K562 (cell line): Measurements from ENCODE around the gene LCLAT1. TPM values are rescaled to one million over a fixed set of nuclear protein-coding genes. Genes with fewer than 3 reads are reported as not detected.

ENCODE experiments used
- ATAC-seq: fragments of 200-7000 bp; cut with Tn5 transposase; 3 replicates; pipeline ENCODE4 v1.9.1; 2020; ENCODE audit warnings: moderate library complexity
- BruUV-seq: library from RNA; stranded (reverse); fragments of 400-500 nt; replicated peaks from 2 replicates; lab custom pipeline; 2021; lab: Mats Ljungman, UMichigan
- CTCF ChIA-PET: fragments of 300-600 bp; formaldehyde crosslinking; extraction: SDS; loops from one replicate; lab custom pipeline; 2021; ENCODE audit warnings: low intra/inter-chr PET ratio; lab: Yijun Ruan, JAX
- POLR2A ChIA-PET: fragments of 300-600, 350-650 bp; sonication (Branson Sonifier 250); formaldehyde crosslinking; extraction: SDS; loops from one replicate; lab custom pipeline; 2021; ENCODE audit warnings: antibody characterized with exemption, inconsistent platforms; lab: Yijun Ruan, JAX
- DNase-seq, 4 experiments: peaks; one replicate each; pipeline versions ENCODE4 v3.0.0 to v3.0.0-alpha.2; 2011 to 2018; ENCODE audit warnings: low spot score in 3 of 4, mixed read lengths in 3 of 4; ENCODE audit errors: extremely low read depth in 1 of 4
- FAIRE-seq: peaks from 2 replicates; lab custom pipeline; 2011; peaks lifted over from hg19 to GRCh38; lab: Jason Lieb, UNC
- H2AFZ ChIP-seq: 2 replicates; pipeline ENCODE4 v1.6.0; 2011; ENCODE audit warnings: low read depth, low read length, control low read depth, inconsistent platforms
- H3K27ac ChIP-seq: fragments of 200-600 bp; 3 replicates; pipeline ENCODE4 v1.8.0; 2011; ENCODE audit warnings: low read depth, mild to moderate bottlenecking, control low read depth, inconsistent platforms, low read length, moderate library complexity, mixed read lengths; ENCODE audit errors: extremely low read depth
- H3K27me3 ChIP-seq, 2 experiments: fragments of 300-600 bp in 1 of 2; 2 replicates in 1 of 2; 3 replicates in 1 of 2; pipeline versions ENCODE4 v1.6.0 to v1.8.0; 2011; ENCODE audit warnings: inconsistent platforms in 2 of 2, low read length in 2 of 2, mild to moderate bottlenecking in 1 of 2, mixed read lengths in 1 of 2, moderate library complexity in 1 of 2; ENCODE audit not compliant: control insufficient read depth in 2 of 2, insufficient read depth in 2 of 2
- H3K36me3 ChIP-seq: fragments of 300-600 bp; 3 replicates; pipeline ENCODE4 v1.8.0; 2011; ENCODE audit warnings: mild to moderate bottlenecking, low read length, inconsistent platforms; ENCODE audit not compliant: control insufficient read depth, insufficient read depth
- H3K4me1 ChIP-seq, 2 experiments: fragments of 200-600 bp in 1 of 2; replicated peaks in 1 of 2; 2 replicates in 1 of 2; 3 replicates in 1 of 2; pipeline versions ENCODE4 v1.5.1 to v1.8.0; 2011; ENCODE audit warnings: inconsistent platforms in 2 of 2, low read length in 2 of 2, mild to moderate bottlenecking in 1 of 2, mixed read lengths in 1 of 2, moderate library complexity in 1 of 2; ENCODE audit not compliant: control insufficient read depth in 2 of 2, insufficient read depth in 2 of 2
- H3K4me2 ChIP-seq: 2 replicates; pipeline ENCODE4 v1.6.1; 2011; ENCODE audit warnings: low read length, control low read depth, inconsistent platforms, mixed read lengths; ENCODE audit not compliant: insufficient read depth
- H3K4me3 ChIP-seq: fragments of 200-600 bp; sonication (generic), shearing (Covaris generic); 2 replicates; pipeline ENCODE4 v1.5.1; 2016; ENCODE audit warnings: control low read depth, inconsistent platforms
- H3K79me2 ChIP-seq: fragments of 200-600 bp; 3 replicates; pipeline ENCODE4 v1.8.0; 2011; ENCODE audit warnings: low read length, inconsistent platforms; ENCODE audit not compliant: control insufficient read depth, insufficient read depth
- H3K9ac ChIP-seq, 2 experiments: 2 replicates each; pipeline versions ENCODE4 v1.6.0 to v1.6.1; 2011; ENCODE audit warnings: low read depth in 2 of 2, low read length in 2 of 2, control low read depth in 1 of 2, inconsistent platforms in 1 of 2, mild to moderate bottlenecking in 1 of 2, mixed read lengths in 1 of 2; ENCODE audit not compliant: insufficient read depth in 1 of 2
- H3K9me1 ChIP-seq: one replicate; pipeline ENCODE4 v1.6.0; 2011; ENCODE audit warnings: inconsistent platforms, mild to moderate bottlenecking, low read length, moderate library complexity; ENCODE audit not compliant: control insufficient read depth, insufficient read depth
- H3K9me3 ChIP-seq: replicated peaks from 2 replicates; pipeline ENCODE4 v1.5.1; 2011; ENCODE audit warnings: low read depth, low read length, inconsistent platforms; ENCODE audit not compliant: control insufficient read depth, insufficient read depth
- H4K20me1 ChIP-seq: replicated peaks from 2 replicates; pipeline ENCODE4 v1.6.1; 2011; ENCODE audit warnings: low read length, inconsistent platforms, mixed read lengths; ENCODE audit not compliant: control insufficient read depth, insufficient read depth
- BHLHE40 ChIP-seq: IDR thresholded peaks from 2 replicates; pipeline ENCODE4 v1.6.1; 2011; ENCODE audit warnings: low read length, improper control_type of control experiment
- CHD1 ChIP-seq: fragments of 200-600 bp; sonication (generic); IDR thresholded peaks from one replicate; pipeline ENCODE4 v1.6.1; 2012; ENCODE audit warnings: mild to moderate bottlenecking, moderate library complexity, low read length, inconsistent platforms
- COPS2 ChIP-seq: fragments of 450-650 bp; conservative IDR thresholded peaks from 2 replicates; pipeline ENCODE4 v1.6.1; 2016; ENCODE audit warnings: mild to moderate bottlenecking, moderate library complexity
- CREBBP ChIP-seq: IDR thresholded peaks from one replicate; pipeline ENCODE4 v1.6.1; 2012; ENCODE audit warnings: low read depth, mild to moderate bottlenecking, control low read depth, inconsistent platforms, low read length
- FOXM1 ChIP-seq, 2 experiments: fragments of 450-650 bp in 1 of 2; sonication (generic) in 1 of 2; formaldehyde crosslinking in 1 of 2; IDR thresholded peaks; 2 replicates each; pipeline versions ENCODE4 v1.6.1 to v1.9.0; 2017 to 2022; ENCODE audit warnings: low read depth in 2 of 2, mild to moderate bottlenecking in 2 of 2, missing genetic modification reagents in 1 of 2, moderate library complexity in 1 of 2
- LEF1 ChIP-seq: fragments of 450-650 bp; IDR thresholded peaks from 2 replicates; pipeline ENCODE4 v1.6.1; 2016; ENCODE audit warnings: mild to moderate bottlenecking
- MED1 ChIP-seq: sonication (generic); formaldehyde crosslinking; IDR thresholded peaks from 2 replicates; pipeline ENCODE4 v1.8.1; 2023; ENCODE audit warnings: missing genetic modification reagents, borderline replicate concordance
- MTF1 ChIP-seq: fragments of 250-450 bp; sonication (Bioruptor Pico); IDR thresholded peaks from 2 replicates; pipeline ENCODE4 v1.9.0; 2021; ENCODE audit warnings: moderate library complexity, mild to moderate bottlenecking, inconsistent platforms, borderline replicate concordance
- MYNN ChIP-seq, 2 experiments: sonication (generic); formaldehyde crosslinking in 1 of 2; IDR thresholded peaks; 2 replicates each; pipeline versions ENCODE4 v1.5.0 to v1.6.1; 2016 to 2020; ENCODE audit warnings: antibody characterized with exemption in 1 of 2, missing genetic modification reagents in 1 of 2
- NONO ChIP-seq, 2 experiments: fragments of 200-400 bp in 1 of 2; fragments of 450-650 bp in 1 of 2; formaldehyde crosslinking in 1 of 2; IDR thresholded peaks; 2 replicates each; pipeline ENCODE4 v1.6.1; 2017; ENCODE audit warnings: low read depth in 2 of 2, mild to moderate bottlenecking in 2 of 2, moderate library complexity in 2 of 2, low read length in 1 of 2
- PHF21A ChIP-seq: fragments of 450-650 bp; IDR thresholded peaks from 2 replicates; pipeline ENCODE4 v1.6.1; 2017; ENCODE audit warnings: low read depth, borderline replicate concordance
- PURB ChIP-seq: sonication (generic); formaldehyde crosslinking; IDR thresholded peaks from 2 replicates; pipeline ENCODE4 v1.9.0; 2021; ENCODE audit warnings: low read depth, mild to moderate bottlenecking, missing genetic modification reagents
- SIN3B ChIP-seq: fragments of 450-650 bp; IDR thresholded peaks from 2 replicates; pipeline ENCODE4 v1.6.1; 2017; ENCODE audit warnings: low read depth, mild to moderate bottlenecking, moderate library complexity
- SMAD3 ChIP-seq: fragments of 450-650 bp; formaldehyde crosslinking; conservative IDR thresholded peaks from 2 replicates; pipeline ENCODE4 v1.4.0; 2020; ENCODE audit warnings: mild to moderate bottlenecking
- SNRNP70 ChIP-seq: fragments of 200-400 bp; formaldehyde crosslinking; optimal IDR thresholded peaks from 2 replicates; pipeline ENCODE3; 2017; ENCODE audit warnings: low read depth, low read length
- ZNF140 ChIP-seq: fragments of 250-450 bp; sonication (Bioruptor Pico); IDR thresholded peaks from 2 replicates; pipeline ENCODE4 v1.8.0; 2021; ENCODE audit warnings: moderate library complexity, mild to moderate bottlenecking, inconsistent platforms
- WGBS: fragments of 100-300 bp; shearing (Covaris generic); methylation state at CpG from one replicate; pipeline ENCODE4 v1.1.6; 2016; ENCODE audit warnings: low coverage, mixed read lengths; ENCODE audit not compliant: insufficient coverage; ENCODE audit errors: missing lambda C conversion rate; 5-methylcytosine and 5-hydroxymethylcytosine counted together
- in situ Hi-C: fragments of 300-500 bp; cut with MboI; formaldehyde crosslinking; loops from 4 replicates; pipeline ENCODE4 v1.15.0; 2018; ENCODE audit warnings: inconsistent platforms, mixed read lengths
- intact Hi-C: fragments of 100-400 bp; cut with micrococcal nuclease; formaldehyde crosslinking; loops from 2 replicates; pipeline ENCODE4 v1.14.2; 2022
- polyA plus RNA-seq, 8 experiments: library from polyadenylated mRNA; depleted of rRNA in 4 of 8; stranded (reverse) in 5 of 8; unstranded in 3 of 8; fragments of >200 nt; fragmentation: Nextera tagmentation in 2 of 8; fragmentation: Illumina TruSeq in 1 of 8; extraction: Ambion mirVana in 2 of 8; extraction: Trizol in 1 of 8; gene quantifications; 2 replicates each; pipeline versions ENCODE4 v1.2.1 to v1.2.3, GENCODE V29; 2011 to 2014; ENCODE audit warnings: inconsistent platforms in 1 of 8, missing spikeins in 1 of 8
- total RNA-seq, 7 experiments: library from RNA; depleted of rRNA in 6 of 7; stranded (reverse); fragments of >200 nt in 6 of 7; fragmentation: Illumina TruSeq in 2 of 7; extraction: Trizol in 2 of 7; gene quantifications; 2 replicates each; pipeline versions ENCODE4 v1.2.1 to v1.2.3, GENCODE V29; 2011 to 2021; ENCODE audit warnings: low replicate concordance in 1 of 7
- TF ChIP-seq, protein P1 (sequence below): fragments of 250-450 bp; sonication (Bioruptor Pico); IDR thresholded peaks from 2 replicates; pipeline ENCODE4 v1.8.0; 2022; ENCODE audit warnings: inconsistent platforms, mild to moderate bottlenecking, moderate library complexity, borderline replicate concordance

The LCLAT1 gene
- total and polyA plus RNA-seq, 9 of the 15 experiments (the other 6 are each of a cell fraction or from before 2014, with no cell fraction given), result 8.9 to 63.3 (median 25.4) TPM

- Histone ChIP-seq H3K4me1 (no peaks in the 10 kb centered on the region), H4K20me1 (no peaks in the 10 kb centered on the region), H3K36me3 (no peaks in the 10 kb centered on the region), H3K9me3 (no peaks in the 10 kb centered on the region), H3K9me1 (no peaks in the 10 kb centered on the region), H3K4me3 (no peak overlapping the region), H3K9ac (no peak overlapping the region), H3K79me2 (no peaks in the 10 kb centered on the region), H3K4me2 (no peak overlapping the region), H3K27me3 (peaks cover 5 to 72% of the 10 kb centered on the region in 2 experiments; a peak in 4 of 5 replicates), H3K27ac (no peak overlapping the region), H2AFZ (no peak overlapping the region)
- no peak for ATAC-seq
- intact Hi-C loops (loop anchor here (5.0 kb wide), 1 partner anchor 482 kb away; no protein-coding TSS in a partner anchor), in situ Hi-C loops (no loop called here)
- BruUV-seq, result no TSS peak
- FAIRE-seq, result no peak
- POLR2A ChIA-PET, result interaction anchor here (1.1 kb wide), 1 partner anchor 455 kb away, joined by 3 read pairs; no protein-coding TSS in a partner anchor
- 0% methylated on average over 4 of the region's 4 CpGs for WGBS
- CTCF ChIA-PET, result no interaction called here
- TF ChIP-seq MTF1 (no peak), MED1 (no peak), PHF21A (no peak), COPS2 (no peak), MYNN (IDR thresholded peaks at IDR 0.05) (no peak), MYNN (CRISPR knock-in tag; IDR thresholded peaks at IDR 0.05) (no peak), BHLHE40 (no peak), SNRNP70 (no peak), CREBBP (no peak), SIN3B (no peak), LEF1 (no peak), ZNF140 (no peak), FOXM1 (IDR thresholded peaks at IDR 0.05; ENCODE audit: low read depth) (no peak), FOXM1 (CRISPR knock-in tag; IDR thresholded peaks at IDR 0.05; ENCODE audit: low read depth) (no peak), CHD1 (no peak), SMAD3 (no peak), PURB (CRISPR knock-in tag) (no peak), NONO (IDR thresholded peaks at IDR 0.05; ENCODE audit: low read depth in 2 of 2, low read length in 1 of 2) (no peak)
- TF ChIP-seq, protein P1, sequence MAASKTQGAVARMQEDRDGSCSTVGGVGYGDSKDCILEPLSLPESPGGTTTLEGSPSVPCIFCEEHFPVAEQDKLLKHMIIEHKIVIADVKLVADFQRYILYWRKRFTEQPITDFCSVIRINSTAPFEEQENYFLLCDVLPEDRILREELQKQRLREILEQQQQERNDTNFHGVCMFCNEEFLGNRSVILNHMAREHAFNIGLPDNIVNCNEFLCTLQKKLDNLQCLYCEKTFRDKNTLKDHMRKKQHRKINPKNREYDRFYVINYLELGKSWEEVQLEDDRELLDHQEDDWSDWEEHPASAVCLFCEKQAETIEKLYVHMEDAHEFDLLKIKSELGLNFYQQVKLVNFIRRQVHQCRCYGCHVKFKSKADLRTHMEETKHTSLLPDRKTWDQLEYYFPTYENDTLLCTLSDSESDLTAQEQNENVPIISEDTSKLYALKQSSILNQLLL (CRISPR knock-in tag), result no peak
- no peak for DNase-seq
These were observed 241.9 kb downstream of the LCLAT1 start for GRCh38 chr2:30688956-30689401.
